GM12864 (cell line): ENCODE measurements around the gene VEGFC.

Experiments used
- DNase-seq: peaks from one replicate; pipeline ENCODE4 v3.0.0-alpha.2; 2011; ENCODE audit warnings: low read depth
- H3K4me3 ChIP-seq: 2 replicates; pipeline ENCODE4 v1.5.1; 2011; ENCODE audit warnings: mild to moderate bottlenecking, low read depth, low read length, control low read depth
- CTCF ChIP-seq: IDR thresholded peaks from 2 replicates; pipeline ENCODE4 v1.5.1; 2011; ENCODE audit warnings: low read depth, mild to moderate bottlenecking, moderate library complexity, low read length, control low read depth, inconsistent platforms; ENCODE audit errors: missing control alignments

Gene VEGFC

GRCh38 chr4:176638992-176639391 is 153.7 kb downstream of the VEGFC start:
- no peak for DNase-seq
- no peak overlapping the region for H3K4me3 ChIP-seq
- TF ChIP-seq CTCF: no peak

- H3K4me3 ChIP-seq: no peak overlapping the region
- no peak for DNase-seq
- no peak for TF ChIP-seq CTCF
Measured at GRCh38 chr4:176636292-176636691, 156.4 kb downstream of the VEGFC start.

- no peak for DNase-seq
- TF ChIP-seq CTCF: no peak
- no peak overlapping the region for H3K4me3 ChIP-seq
Measured at GRCh38 chr4:176635372-176636261, 157.1 kb downstream of the VEGFC start.
